Peyer's patch (tissue), 4 donors: ENCODE measurements around the gene NVL.

Source experiments
- CTCF ChIP-seq, 6 experiments: fragments of 450-650 bp in 4 of 6; fragments of 200-600 bp in 2 of 6; sonication (generic) in 1 of 6; IDR thresholded peaks; one replicate each; pipeline ENCODE4 v1.5.1; 2017 to 2019; ENCODE audit warnings: antibody characterized with exemption in 6 of 6, mild to moderate bottlenecking in 3 of 6, moderate library complexity in 1 of 6
- POLR2A ChIP-seq, 2 donors: fragments of 450-650 bp; IDR thresholded peaks; one replicate each; pipeline ENCODE4 v1.5.1; 2017; ENCODE audit warnings: antibody characterized with exemption in 2 of 2, mild to moderate bottlenecking in 2 of 2, moderate library complexity in 2 of 2

- TF ChIP-seq CTCF (IDR thresholded peaks at IDR 0.05) (no peak), POLR2A (IDR thresholded peaks at IDR 0.05) (no peak)
Observed at GRCh38 chr1:224205438-224205840, 124.5 kb downstream of the NVL start.
